ENCODE data around the gene AKAP8.

- no peak for TF ChIP-seq CTCF (optimal IDR thresholded peaks at IDR 0.05 in 1 of 3, IDR thresholded peaks at IDR 0.05 in 1 of 3, conservative IDR thresholded peaks at IDR 0.05 in 1 of 3; ENCODE audit: extremely low read depth in 1 of 3, insufficient read depth in 2 of 3, low read length in 3 of 3)
- no peak for TF ChIP-seq EZH2 (IDR thresholded peaks at IDR 0.05; ENCODE audit: low read length)
These were observed 42.2 kb upstream of the AKAP8 start for GRCh38 chr19:15421721-15422260.

All from keratinocyte (primary cell).